Activated T-helper 17 cell treated with anti-CD3 and anti-CD28 coated beads, Interleukin-2, amount 50 U/mL, for 72 hours (primary cell): Measurements from ENCODE around the gene TEAD1. TPM values are rescaled to one million over a fixed set of nuclear protein-coding genes. Genes with fewer than 3 reads are reported as not detected.

ENCODE experiments used
- ATAC-seq: fragments of 150-1000 bp; cut with Tn5 transposase; replicated peaks from 2 replicates; pipeline ENCODE4 v1.10.0; 2021; ENCODE audit warnings: mild to moderate bottlenecking, moderate library complexity
- H3K27ac Mint-ChIP-seq: one replicate; pipeline ENCODE4 v1.8.0; 2022; ENCODE audit warnings: mixed read lengths
- H3K27me3 Mint-ChIP-seq: one replicate; pipeline ENCODE4 v1.8.0; 2022; ENCODE audit warnings: mixed read lengths
- H3K36me3 Mint-ChIP-seq: one replicate; pipeline ENCODE4 v1.8.0; 2022; ENCODE audit warnings: low read depth, mild to moderate bottlenecking, mixed read lengths
- H3K4me1 Mint-ChIP-seq: one replicate; pipeline ENCODE4 v1.8.0; 2022; ENCODE audit warnings: mixed read lengths
- H3K4me3 Mint-ChIP-seq: one replicate; pipeline ENCODE4 v1.8.0; 2022; ENCODE audit warnings: mild to moderate bottlenecking, mixed read lengths
- H3K9me3 Mint-ChIP-seq: one replicate; pipeline ENCODE4 v1.8.0; 2022; ENCODE audit warnings: mixed read lengths
- total RNA-seq, 2 donors: library from RNA; stranded (reverse); gene quantifications; one replicate each; pipeline ENCODE4 v1.2.3, GENCODE V29; 2022

Gene TEAD1
- total RNA-seq, 2 donors from 2014 or later, result 1.2 to 1.6 TPM

DNA sequence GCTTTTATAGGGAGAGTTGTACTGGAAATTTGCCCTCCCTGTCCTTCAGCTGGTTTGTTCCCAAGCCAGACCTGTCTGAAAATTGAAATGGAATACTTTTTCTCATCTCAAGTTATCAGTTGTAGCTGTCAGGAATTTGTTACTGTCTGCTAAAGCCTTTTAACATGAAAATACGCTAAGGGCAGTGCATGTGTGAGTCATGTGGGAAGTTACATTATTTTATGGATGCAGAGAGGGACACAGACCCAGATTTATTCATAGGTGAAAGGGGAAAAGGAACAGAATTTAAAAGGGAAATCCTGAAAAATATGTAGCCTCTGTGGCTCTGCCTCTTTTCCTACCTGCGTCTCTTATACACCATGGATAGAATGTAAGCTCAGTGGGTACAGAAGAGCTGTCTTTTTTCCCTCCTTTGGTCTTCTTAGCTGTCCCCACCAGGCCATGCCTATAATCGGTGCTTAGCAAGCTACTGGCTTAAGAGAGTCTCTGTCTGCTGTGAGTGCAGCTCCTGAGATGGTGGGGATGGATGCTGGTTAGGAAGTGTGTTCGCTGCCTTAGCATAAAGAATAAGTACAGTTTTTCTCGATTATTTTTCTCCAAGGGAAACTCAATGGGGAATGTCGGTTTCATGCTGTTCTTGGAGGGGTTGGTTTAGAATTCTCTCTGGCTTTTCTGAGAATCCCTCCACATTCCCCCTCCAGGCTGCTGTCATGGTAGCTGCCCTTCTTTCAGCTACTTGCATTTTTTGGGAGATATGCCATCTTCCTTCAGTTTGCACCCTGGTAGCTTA is 166.8 kb downstream of the TEAD1 start:
- Mint-ChIP-seq H3K9me3 (no peaks in the 10 kb centered on the region), H3K36me3 (no peaks in the 10 kb centered on the region)

DNA sequence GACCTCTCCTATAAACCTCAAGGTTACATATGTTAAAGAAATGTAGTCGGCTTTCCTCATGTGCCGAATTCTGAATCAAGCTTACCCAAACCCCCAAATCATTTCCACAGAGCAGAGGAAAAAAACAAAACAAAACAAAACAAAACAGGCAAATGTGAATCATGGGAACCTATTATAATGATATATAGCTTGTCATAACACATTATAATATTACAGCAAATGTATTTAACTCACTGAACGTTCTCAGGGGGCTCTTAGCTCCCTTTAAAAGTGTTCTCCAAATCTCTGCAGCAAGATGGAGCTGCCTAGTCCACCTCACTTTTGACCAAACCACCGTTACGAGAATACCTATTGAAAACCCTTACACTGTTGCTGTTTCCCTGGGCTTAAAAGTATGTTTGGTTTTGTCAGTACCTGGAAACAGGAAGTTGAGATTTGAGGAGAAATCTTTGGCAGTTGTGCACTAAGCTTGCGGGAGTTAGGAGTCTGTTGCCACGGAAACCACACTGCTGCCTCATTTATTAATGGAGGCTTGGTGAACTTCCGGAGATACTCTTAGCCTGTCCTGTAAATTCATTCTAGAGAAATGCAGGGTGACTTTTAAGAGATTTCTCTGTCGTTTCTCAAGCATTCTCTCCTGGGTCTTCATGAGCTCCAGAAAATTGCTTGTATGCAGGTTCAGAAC is 167.9 kb downstream of the TEAD1 start:
- Mint-ChIP-seq H3K36me3 (no peaks in the 10 kb centered on the region), H3K27me3 (peaks cover 11% of the 10 kb centered on the region), H3K4me3 (no peak overlapping the region), H3K27ac (no peak overlapping the region), H3K9me3 (no peaks in the 10 kb centered on the region), H3K4me1 (no peaks in the 10 kb centered on the region)
- ATAC-seq, result no peak

More for the DNA sequence above, 166.8 kb downstream of the TEAD1 start:
- Mint-ChIP-seq H3K4me1 (no peaks in the 10 kb centered on the region), H3K27me3 (peaks cover 9% of the 10 kb centered on the region), H3K4me3 (no peak overlapping the region), H3K27ac (no peak overlapping the region)
- no peak for ATAC-seq

DNA sequence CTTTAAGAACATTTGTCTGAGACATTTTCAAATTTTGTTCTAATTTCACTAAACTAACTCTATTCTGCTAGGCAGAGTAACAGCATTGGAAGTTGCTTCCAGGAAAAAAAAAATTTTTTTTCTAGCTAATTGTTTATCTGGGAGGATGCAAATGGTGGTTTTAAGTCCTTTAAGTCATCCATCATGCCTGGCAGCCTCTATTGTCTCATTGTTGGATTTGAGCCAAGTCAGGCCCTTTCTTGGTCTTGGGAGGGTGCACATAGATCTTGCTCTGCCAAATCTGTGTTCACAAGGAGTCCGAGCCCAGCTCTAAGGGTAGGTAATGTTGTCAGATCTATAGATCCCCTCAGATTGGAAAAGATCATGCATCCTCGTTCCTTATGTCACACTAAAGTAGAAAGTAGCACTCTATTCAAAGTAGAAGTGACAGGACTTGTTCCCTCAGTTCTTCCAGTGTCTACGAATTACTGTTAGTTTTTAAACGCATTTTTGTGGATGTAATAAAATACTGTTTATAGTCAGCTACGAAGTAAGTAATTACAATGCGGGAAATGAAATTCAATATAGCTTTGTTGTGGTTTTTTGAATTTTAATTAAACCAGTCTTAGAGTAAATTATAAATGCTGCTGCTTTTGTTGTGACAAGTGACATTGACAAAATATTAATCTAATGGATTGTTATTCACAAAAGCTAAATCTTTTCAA is 168.9 kb downstream of the TEAD1 start:
- H3K27ac Mint-ChIP-seq, result no peak overlapping the region
- no peaks in the 10 kb centered on the region for H3K36me3 Mint-ChIP-seq
- H3K9me3 Mint-ChIP-seq, result no peaks in the 10 kb centered on the region
- no peaks in the 10 kb centered on the region for H3K4me1 Mint-ChIP-seq
- no peak for ATAC-seq
- peaks cover 16% of the 10 kb centered on the region for H3K27me3 Mint-ChIP-seq
- no peak overlapping the region for H3K4me3 Mint-ChIP-seq

DNA sequence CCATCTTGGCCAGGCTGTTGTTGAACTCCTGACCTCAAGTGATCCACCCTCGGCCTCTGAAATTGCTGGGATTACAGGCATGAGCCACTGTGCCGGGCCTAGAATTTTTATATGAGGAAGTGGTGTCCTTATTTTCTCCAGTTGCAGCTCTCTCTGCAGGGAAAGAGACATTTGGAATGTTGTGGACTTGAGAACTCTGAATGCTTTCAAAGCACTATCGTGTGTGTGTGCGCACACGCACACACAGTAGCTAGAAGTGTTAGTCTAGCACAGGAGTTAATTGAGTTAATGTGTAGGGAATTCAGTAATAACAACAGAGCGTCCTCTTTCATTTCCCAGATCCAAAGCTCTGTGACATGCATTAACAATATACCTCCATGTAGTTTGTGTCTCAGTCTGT is 170.9 kb downstream of the TEAD1 start:
- Mint-ChIP-seq H3K27me3 (peaks cover 14% of the 10 kb centered on the region), H3K27ac (no peak overlapping the region), H3K4me1 (no peaks in the 10 kb centered on the region), H3K9me3 (no peaks in the 10 kb centered on the region), H3K4me3 (no peak overlapping the region), H3K36me3 (no peaks in the 10 kb centered on the region)
- ATAC-seq, result no peak

DNA sequence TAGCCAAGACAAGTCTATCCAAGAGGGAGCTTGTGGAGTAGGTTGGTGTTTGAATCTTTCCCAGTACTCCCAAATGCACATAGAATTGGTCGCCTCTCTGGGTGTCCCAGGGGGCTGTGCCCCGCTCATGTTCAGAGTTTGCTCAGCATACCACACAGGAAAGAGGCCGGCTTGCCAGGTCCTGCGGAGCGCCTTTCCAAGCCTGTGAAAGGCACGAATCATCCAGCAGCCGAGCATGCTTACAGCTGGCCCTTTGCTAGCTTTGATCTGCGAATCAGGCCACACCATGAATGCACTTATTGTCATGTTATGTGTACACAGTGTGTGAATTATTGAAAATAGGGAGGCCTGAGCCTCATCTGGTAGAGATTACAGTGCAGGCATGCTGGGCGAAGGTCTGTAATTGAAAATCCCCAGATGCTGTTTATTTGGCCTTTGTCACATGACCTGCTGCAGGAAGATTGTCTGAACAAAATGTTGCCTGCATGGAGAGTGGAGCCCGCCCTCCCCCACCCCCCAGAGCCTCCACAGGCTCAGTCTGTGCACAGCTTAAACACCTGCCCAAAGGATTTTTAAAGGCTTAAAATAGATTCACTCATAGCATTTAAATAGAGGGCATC is 171.6 kb downstream of the TEAD1 start:
- no peaks in the 10 kb centered on the region for H3K9me3 Mint-ChIP-seq
- ATAC-seq, result no peak
- no peaks in the 10 kb centered on the region for H3K4me1 Mint-ChIP-seq
- H3K27ac Mint-ChIP-seq, result no peak overlapping the region
- no peak overlapping the region for H3K4me3 Mint-ChIP-seq
- H3K36me3 Mint-ChIP-seq, result no peaks in the 10 kb centered on the region
- H3K27me3 Mint-ChIP-seq, result peaks cover 14% of the 10 kb centered on the region

DNA sequence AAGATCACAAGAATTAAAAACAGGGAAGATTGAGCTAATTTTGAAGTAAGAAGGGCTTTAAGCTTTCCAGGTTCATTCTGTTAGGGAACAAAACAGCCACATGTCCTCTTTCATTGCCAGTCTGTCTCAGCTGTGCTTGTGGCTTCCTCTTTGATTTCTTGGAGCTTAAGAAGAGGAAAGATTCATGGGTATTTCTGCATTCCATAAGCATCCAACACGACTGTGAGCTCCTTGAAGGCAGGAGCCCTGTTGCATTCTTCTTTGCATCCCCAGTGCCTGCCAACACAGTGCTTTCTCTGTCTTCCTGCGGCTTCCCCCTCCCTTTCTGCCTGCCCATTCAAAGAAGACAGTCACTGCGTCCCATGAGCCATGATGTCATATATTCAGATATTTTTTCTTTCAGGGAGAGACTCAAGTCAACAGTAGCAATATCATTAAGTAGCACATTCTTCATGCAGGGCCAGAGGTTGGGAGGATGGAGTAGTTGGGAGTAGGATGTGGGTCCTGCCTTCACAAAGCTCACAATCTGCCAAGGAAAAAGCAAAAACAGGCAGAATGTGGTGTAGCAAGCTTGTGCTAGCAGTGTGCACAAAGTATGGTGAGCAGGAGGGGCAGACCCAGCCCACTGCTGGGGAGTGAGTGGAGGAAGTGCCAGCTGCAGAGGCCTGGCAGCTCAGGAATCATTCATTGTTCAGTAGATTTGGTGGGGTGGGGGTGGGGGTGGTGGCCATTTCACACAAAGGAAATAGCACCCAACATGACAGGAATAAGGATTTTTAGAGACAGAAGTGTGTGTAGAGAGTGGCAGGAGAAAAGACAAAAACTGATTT is 172.8 kb downstream of the TEAD1 start:
- Mint-ChIP-seq H3K9me3 (no peaks in the 10 kb centered on the region), H3K36me3 (no peaks in the 10 kb centered on the region), H3K27me3 (peaks cover 18% of the 10 kb centered on the region), H3K4me1 (peaks cover 4% of the 10 kb centered on the region), H3K4me3 (no peak overlapping the region), H3K27ac (no peak overlapping the region)
- no peak for ATAC-seq

DNA sequence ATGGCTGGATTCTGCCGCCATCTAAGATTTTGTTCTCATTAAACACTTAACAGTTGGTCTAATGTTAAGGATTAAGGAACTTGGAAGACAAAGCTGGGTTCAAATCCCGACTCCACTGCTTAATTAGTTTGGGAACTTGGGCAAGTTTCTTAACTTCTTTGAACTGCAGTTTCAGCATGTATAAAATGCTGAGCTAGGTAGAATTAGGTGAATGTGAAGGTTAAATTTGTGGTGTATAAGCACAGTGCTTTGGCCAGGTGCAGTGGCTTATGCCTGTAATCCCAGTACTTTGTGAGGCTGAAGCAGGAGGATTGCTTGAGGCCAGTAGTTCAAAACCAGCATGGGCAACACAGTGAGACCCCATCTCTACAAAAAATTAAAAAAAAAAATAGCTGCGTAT is 174.2 kb downstream of the TEAD1 start:
- Mint-ChIP-seq H3K36me3 (no peaks in the 10 kb centered on the region), H3K27ac (no peak overlapping the region), H3K4me1 (peaks cover 6% of the 10 kb centered on the region), H3K9me3 (no peaks in the 10 kb centered on the region), H3K4me3 (no peak overlapping the region), H3K27me3 (peaks cover 19% of the 10 kb centered on the region)
- ATAC-seq, result no peak

DNA sequence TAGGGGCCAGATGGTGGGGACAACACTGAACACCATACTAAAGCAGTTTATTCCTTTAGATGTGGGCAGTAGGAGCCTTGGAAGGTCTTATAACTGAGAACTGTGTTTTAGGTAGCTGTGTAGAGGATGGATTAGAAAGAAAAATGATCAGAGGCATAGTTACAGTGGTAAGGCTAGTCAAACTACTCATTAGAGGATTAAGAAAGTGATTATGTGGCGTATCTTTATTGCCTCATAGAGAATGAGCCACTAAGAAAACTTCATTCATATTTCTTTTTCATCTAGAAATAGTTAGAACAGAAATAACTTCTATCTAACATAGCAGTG is 179.1 kb downstream of the TEAD1 start:
- no peaks in the 10 kb centered on the region for H3K36me3 Mint-ChIP-seq
- ATAC-seq, result no peak
- H3K27ac Mint-ChIP-seq, result no peak overlapping the region
- peaks cover 6% of the 10 kb centered on the region for H3K4me1 Mint-ChIP-seq
- no peak overlapping the region for H3K4me3 Mint-ChIP-seq
- peaks cover 6% of the 10 kb centered on the region for H3K27me3 Mint-ChIP-seq
- no peaks in the 10 kb centered on the region for H3K9me3 Mint-ChIP-seq

DNA sequence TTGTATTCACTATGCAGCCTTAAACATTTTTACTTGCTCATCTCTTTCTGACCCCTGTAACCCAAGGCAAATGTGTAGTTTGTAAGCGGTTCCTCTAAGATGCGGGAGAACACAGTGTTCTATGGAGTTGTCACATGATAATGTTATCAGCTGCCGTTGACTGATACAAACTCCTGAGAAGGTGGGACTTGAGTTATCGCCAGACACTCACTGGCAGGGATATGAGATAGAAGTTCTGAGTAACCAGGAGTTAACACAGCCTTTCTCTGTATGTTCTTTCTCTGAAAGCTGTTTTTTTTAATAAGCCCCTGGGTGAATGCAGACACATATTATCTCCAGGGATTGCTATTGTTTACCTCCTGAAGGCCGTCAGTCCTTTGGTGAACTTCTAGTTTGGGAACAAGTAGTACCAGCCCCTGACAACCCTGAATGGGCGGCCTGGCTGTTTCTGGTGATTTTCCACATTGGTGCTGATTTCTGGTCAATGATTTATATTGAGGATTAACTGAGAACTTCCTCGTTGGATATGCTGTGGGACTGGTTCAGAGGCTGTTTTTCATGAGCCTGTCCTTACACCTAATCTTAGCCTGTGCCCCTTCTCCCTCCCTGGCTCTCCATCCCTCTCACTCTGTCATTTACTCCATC is 179.6 kb downstream of the TEAD1 start:
- Mint-ChIP-seq H3K9me3 (no peaks in the 10 kb centered on the region), H3K27ac (no peak overlapping the region), H3K4me3 (no peak overlapping the region), H3K27me3 (peaks cover 5% of the 10 kb centered on the region), H3K36me3 (no peaks in the 10 kb centered on the region), H3K4me1 (peaks cover 6% of the 10 kb centered on the region)
- no peak for ATAC-seq

DNA sequence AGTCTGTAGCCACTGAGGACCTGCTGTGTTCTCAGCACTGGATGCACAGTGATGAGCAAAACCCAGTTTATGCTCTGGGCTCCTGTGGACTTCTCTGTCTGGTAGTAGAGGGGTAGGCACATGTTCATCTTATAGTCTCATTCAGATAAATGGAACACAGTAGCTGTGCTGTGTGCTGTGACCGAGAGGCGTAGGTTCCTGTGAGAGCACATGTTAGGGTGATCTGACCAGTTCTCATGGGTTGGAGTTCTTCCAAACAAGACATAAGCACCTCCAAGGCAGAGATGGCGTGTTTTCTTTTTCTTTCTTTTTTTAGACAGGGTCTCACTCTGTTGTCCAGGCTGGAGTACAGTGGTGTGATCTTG is 180.1 kb downstream of the TEAD1 start:
- Mint-ChIP-seq H3K9me3 (no peaks in the 10 kb centered on the region), H3K4me3 (no peak overlapping the region)

DNA sequence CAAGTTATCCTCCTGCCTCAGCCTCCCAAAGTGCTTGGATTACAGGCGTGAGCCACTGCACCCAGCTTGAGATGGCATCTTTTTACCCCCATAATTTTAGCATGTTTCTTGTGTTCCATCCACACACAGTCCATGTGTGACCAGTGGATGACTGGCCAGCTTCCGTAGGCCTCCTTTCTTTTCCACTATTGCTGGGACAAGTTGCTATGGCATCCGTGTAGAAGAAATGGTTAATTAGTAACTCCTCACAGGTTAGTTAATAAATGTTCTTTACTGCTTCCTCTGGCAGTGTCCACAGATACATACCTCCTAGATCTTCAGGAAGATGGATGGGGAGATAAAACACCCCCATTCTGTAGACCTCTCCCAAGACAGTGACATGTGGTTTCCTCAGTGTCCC is 180.6 kb downstream of the TEAD1 start:
- no peaks in the 10 kb centered on the region for H3K36me3 Mint-ChIP-seq

More for the DNA sequence above, 180.1 kb downstream of the TEAD1 start:
- no peak for ATAC-seq
- Mint-ChIP-seq H3K27ac (no peak overlapping the region), H3K4me1 (peaks cover 6% of the 10 kb centered on the region), H3K36me3 (no peaks in the 10 kb centered on the region), H3K27me3 (peaks cover 5% of the 10 kb centered on the region)

DNA sequence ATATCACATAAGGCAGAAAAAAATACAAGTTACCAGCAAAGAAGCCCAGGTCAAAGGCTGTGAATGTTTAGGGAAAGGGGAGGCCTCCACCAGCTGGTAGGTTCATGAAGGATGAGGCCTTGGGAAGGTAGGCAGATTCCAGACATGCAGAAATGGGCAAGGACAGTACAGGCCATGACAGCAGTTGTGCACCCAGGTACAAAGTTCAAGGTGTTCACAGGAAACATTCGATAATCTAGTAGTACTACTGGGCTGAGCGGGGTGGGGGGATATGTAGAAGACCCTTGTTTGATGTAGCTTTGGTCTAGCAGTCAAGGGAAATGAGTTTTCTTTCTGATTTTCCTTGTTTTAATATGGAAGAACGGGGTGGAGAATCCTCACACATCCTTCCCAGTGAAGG is 182.1 kb downstream of the TEAD1 start:
- peaks cover 15% of the 10 kb centered on the region for H3K27me3 Mint-ChIP-seq
- H3K4me1 Mint-ChIP-seq, result peaks cover 6% of the 10 kb centered on the region
- no peaks in the 10 kb centered on the region for H3K9me3 Mint-ChIP-seq
- ATAC-seq, result no peak
- no peak overlapping the region for H3K4me3 Mint-ChIP-seq
- H3K27ac Mint-ChIP-seq, result no peak overlapping the region
- H3K36me3 Mint-ChIP-seq, result no peaks in the 10 kb centered on the region

More for the DNA sequence above, 180.6 kb downstream of the TEAD1 start:
- H3K4me1 Mint-ChIP-seq, result peaks cover 6% of the 10 kb centered on the region
- peaks cover 9% of the 10 kb centered on the region for H3K27me3 Mint-ChIP-seq
- no peak overlapping the region for H3K27ac Mint-ChIP-seq
- no peaks in the 10 kb centered on the region for H3K9me3 Mint-ChIP-seq
- ATAC-seq, result no peak
- no peak overlapping the region for H3K4me3 Mint-ChIP-seq

DNA sequence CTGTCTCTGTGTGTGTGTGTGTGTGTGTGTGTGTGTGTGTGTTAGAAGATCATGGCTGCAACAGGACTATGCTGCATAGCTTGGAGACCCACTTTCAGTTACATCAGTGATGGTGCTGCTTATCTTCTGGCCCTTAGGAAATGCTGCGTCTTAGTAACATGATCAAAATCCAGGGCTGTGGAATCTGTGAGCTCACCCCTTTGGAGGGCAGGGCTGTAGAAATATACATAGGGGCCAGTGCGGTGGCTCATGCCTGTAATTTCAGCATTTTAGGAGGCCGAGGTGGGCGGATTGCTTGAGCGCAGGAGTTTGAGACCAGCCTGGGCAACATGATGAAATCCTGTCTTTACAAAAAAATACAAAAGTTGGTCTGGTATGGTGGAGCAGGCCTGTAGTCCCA is 183.4 kb downstream of the TEAD1 start:
- H3K9me3 Mint-ChIP-seq, result no peaks in the 10 kb centered on the region
- H3K4me1 Mint-ChIP-seq, result no peaks in the 10 kb centered on the region
- no peak overlapping the region for H3K4me3 Mint-ChIP-seq
- H3K27ac Mint-ChIP-seq, result no peak overlapping the region
- no peak for ATAC-seq
- peaks cover 10% of the 10 kb centered on the region for H3K27me3 Mint-ChIP-seq
- H3K36me3 Mint-ChIP-seq, result no peaks in the 10 kb centered on the region
